Measurements from ENCODE around the gene ZNF385A. TPM values are rescaled to one million over a fixed set of nuclear protein-coding genes. Genes with fewer than 3 reads are reported as not detected.
A peak's percentile ranks its signal among the peaks of the same experiment; 100 is the strongest.

Gene ZNF385A
- total and polyA plus RNA-seq, 9 of the 15 experiments (the other 6 are each of a cell fraction or from before 2014, with no cell fraction given): 1.0 to 111 (median 7.7) TPM

DNA sequence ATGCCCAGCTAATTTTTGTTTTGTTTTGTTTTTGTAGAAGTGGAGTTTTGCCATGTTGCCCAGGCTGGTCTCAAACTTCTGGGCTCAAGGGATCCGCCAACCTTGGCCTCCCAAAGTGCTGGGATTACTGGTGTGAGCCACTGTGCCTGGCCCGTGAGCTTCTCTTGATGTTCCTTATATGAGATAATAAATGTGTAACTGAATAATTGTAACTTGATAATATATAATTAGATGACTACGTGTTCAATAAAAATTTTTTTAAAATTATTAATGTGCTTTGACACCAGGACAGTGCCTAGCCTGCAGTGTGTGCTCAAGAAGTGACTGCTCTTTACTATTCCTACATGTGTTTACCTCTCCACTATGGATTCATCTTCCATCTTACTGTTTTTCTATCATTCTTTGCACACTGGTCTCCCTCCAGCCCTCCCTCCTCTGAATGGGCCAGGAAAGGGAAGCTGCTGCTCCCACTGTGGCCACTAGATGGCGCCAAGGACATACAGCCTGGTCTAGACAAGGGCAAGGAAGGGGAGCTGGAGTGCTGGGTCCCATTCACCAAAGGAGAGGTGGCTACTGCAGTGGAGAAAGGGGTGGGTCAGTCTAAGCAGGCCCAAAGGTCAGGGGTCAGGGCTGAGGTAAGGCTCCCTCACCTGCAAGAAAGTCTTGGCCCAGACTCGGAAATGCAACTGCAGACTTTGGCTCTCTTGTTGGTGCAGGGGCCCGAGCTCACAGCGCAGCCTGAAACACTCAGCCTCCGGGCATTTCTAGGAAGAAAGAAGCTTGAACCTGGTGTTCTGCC lies 14.7 kb upstream of the ZNF385A start (continued):
- no peak for TF ChIP-seq ZSCAN32 (CRISPR knock-in tag; IDR thresholded peaks at IDR 0.05)
- TF ChIP-seq, protein P1, sequence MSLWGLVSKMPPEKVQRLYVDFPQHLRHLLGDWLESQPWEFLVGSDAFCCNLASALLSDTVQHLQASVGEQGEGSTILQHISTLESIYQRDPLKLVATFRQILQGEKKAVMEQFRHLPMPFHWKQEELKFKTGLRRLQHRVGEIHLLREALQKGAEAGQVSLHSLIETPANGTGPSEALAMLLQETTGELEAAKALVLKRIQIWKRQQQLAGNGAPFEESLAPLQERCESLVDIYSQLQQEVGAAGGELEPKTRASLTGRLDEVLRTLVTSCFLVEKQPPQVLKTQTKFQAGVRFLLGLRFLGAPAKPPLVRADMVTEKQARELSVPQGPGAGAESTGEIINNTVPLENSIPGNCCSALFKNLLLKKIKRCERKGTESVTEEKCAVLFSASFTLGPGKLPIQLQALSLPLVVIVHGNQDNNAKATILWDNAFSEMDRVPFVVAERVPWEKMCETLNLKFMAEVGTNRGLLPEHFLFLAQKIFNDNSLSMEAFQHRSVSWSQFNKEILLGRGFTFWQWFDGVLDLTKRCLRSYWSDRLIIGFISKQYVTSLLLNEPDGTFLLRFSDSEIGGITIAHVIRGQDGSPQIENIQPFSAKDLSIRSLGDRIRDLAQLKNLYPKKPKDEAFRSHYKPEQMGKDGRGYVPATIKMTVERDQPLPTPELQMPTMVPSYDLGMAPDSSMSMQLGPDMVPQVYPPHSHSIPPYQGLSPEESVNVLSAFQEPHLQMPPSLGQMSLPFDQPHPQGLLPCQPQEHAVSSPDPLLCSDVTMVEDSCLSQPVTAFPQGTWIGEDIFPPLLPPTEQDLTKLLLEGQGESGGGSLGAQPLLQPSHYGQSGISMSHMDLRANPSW (CRISPR knock-in tag; IDR thresholded peaks at IDR 0.05): peak; percentile 52; the same call in 1 of the 2 replicates
- no peak for TF ChIP-seq SMAD2 (IDR thresholded peaks at IDR 0.05; ENCODE audit: low read depth, low read length)
- no peak for TF ChIP-seq GATAD2B (IDR thresholded peaks at IDR 0.05; ENCODE audit: borderline replicate concordance)
- TF ChIP-seq MCM7 (IDR thresholded peaks at IDR 0.05): no peak
- TF ChIP-seq, protein P2, sequence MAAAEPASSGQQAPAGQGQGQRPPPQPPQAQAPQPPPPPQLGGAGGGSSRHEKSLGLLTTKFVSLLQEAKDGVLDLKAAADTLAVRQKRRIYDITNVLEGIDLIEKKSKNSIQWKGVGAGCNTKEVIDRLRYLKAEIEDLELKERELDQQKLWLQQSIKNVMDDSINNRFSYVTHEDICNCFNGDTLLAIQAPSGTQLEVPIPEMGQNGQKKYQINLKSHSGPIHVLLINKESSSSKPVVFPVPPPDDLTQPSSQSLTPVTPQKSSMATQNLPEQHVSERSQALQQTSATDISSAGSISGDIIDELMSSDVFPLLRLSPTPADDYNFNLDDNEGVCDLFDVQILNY (CRISPR knock-in tag; IDR thresholded peaks at IDR 0.05): no peak
- no peak for TF ChIP-seq SMARCA4 (IDR thresholded peaks at IDR 0.05)
- peak; percentile 22; the same call in 1 of the 2 replicates for TF ChIP-seq TOE1 (IDR thresholded peaks at IDR 0.05; ENCODE audit: borderline replicate concordance)
- no peak for TF ChIP-seq TOE1 (CRISPR knock-in tag; IDR thresholded peaks at IDR 0.05; ENCODE audit: borderline replicate concordance, low read depth)
- TF ChIP-seq ZNF175 (CRISPR knock-in tag; IDR thresholded peaks at IDR 0.05; ENCODE audit: low read depth): no peak
- TF ChIP-seq SIRT6 (IDR thresholded peaks at IDR 0.05; ENCODE audit: low read depth, low read length): no peak
- TF ChIP-seq ZNF785 (CRISPR knock-in tag; IDR thresholded peaks at IDR 0.05): no peak
- no peak for TF ChIP-seq NFIX (CRISPR knock-in tag; IDR thresholded peaks at IDR 0.05; ENCODE audit: low read depth)
- TF ChIP-seq RCOR1 (IDR thresholded peaks at IDR 0.05; ENCODE audit: borderline replicate concordance in 1 of 2, low read depth in 2 of 2, low read length in 2 of 2): peak in 1 of 2 experiments; percentile 61; a peak in 1 of 4 replicates
- TF ChIP-seq, protein P3, sequence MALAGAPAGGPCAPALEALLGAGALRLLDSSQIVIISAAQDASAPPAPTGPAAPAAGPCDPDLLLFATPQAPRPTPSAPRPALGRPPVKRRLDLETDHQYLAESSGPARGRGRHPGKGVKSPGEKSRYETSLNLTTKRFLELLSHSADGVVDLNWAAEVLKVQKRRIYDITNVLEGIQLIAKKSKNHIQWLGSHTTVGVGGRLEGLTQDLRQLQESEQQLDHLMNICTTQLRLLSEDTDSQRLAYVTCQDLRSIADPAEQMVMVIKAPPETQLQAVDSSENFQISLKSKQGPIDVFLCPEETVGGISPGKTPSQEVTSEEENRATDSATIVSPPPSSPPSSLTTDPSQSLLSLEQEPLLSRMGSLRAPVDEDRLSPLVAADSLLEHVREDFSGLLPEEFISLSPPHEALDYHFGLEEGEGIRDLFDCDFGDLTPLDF (CRISPR knock-in tag; IDR thresholded peaks at IDR 0.05): no peak
- TF ChIP-seq ZNF79 (CRISPR knock-in tag; IDR thresholded peaks at IDR 0.05; ENCODE audit: low read depth): no peak
- TF ChIP-seq ELF4 (CRISPR knock-in tag; IDR thresholded peaks at IDR 0.05): 0 out of 2 replicates have a peak, but pooled peaks have one; percentile 37
- peak; percentile 69; the same call in 1 of the 2 replicates for TF ChIP-seq ESRRA (IDR thresholded peaks at IDR 0.05; ENCODE audit: borderline replicate concordance, low read depth)
- no peak for TF ChIP-seq TBL1XR1 (IDR thresholded peaks at IDR 0.05; ENCODE audit: low read length in 2 of 2)
- TF ChIP-seq ZNF282 (CRISPR knock-in tag; IDR thresholded peaks at IDR 0.05): no peak
- TF ChIP-seq ZNF239 (CRISPR knock-in tag; IDR thresholded peaks at IDR 0.05): no peak
- TF ChIP-seq ZSCAN29 (IDR thresholded peaks at IDR 0.05): no peak
- TF ChIP-seq ZFP30 (CRISPR knock-in tag; IDR thresholded peaks at IDR 0.05; ENCODE audit: borderline replicate concordance): no peak
- no peak for TF ChIP-seq SRSF7 (optimal IDR thresholded peaks at IDR 0.05; ENCODE audit: low read depth, low read length)
- no peak for TF ChIP-seq E2F3 (CRISPR knock-in tag; IDR thresholded peaks at IDR 0.05)
